Ascending aorta (tissue), 2 donors: ENCODE measurements around the gene KRTAP19-8. TPM values are rescaled to one million over a fixed set of nuclear protein-coding genes. Genes with fewer than 3 reads are reported as not detected.

Experiments used
- DNase-seq, 2 donors: peaks; one replicate each; pipeline ENCODE4 v3.0.0-alpha.2; 2019; ENCODE audit warnings: low spot score in 2 of 2
- H3K27ac ChIP-seq, 2 donors: fragments of 200-600 bp; sonication (generic); one replicate each; pipeline ENCODE4 v1.5.1; 2016 to 2017; ENCODE audit warnings: mild to moderate bottlenecking in 1 of 2
- H3K27me3 ChIP-seq: fragments of 200-600 bp; sonication (generic); one replicate; pipeline ENCODE4 v1.5.1; 2017
- H3K36me3 ChIP-seq, 2 donors: fragments of 200-600 bp; sonication (generic); one replicate each; pipeline ENCODE4 v1.5.1; 2016
- H3K4me1 ChIP-seq, 2 donors: fragments of 200-600 bp; sonication (generic); one replicate each; pipeline ENCODE4 v1.5.1; 2016 to 2017; ENCODE audit warnings: mild to moderate bottlenecking in 1 of 2
- H3K4me3 ChIP-seq, 2 donors: fragments of 200-600 bp; sonication (generic); one replicate each; pipeline ENCODE4 v1.5.1; 2016 to 2017; ENCODE audit warnings: mild to moderate bottlenecking in 1 of 2
- H3K9me3 ChIP-seq, 2 donors: fragments of 200-600 bp; sonication (generic); one replicate each; pipeline ENCODE4 v1.5.1; 2016
- CTCF ChIP-seq, 3 experiments: fragments of 200-600 bp in 2 of 3; fragments of 450-650 bp in 1 of 3; sonication (generic) in 2 of 3; IDR thresholded peaks; one replicate each; pipeline ENCODE4 v1.5.1; 2016 to 2019; ENCODE audit warnings: antibody characterized with exemption in 3 of 3, mild to moderate bottlenecking in 1 of 3, moderate library complexity in 1 of 3
- intact Hi-C: fragments of 100-400 bp; cut with DNase I; formaldehyde crosslinking; loops from one replicate; pipeline ENCODE4 v1.15.1; 2023
- total RNA-seq: library from RNA; depleted of rRNA; stranded (reverse); fragments of >200 nt; gene quantifications from one replicate; pipeline ENCODE4 v1.1.0, GENCODE V29; 2016

Gene KRTAP19-8
- total RNA-seq, 1 donor from 2014 or later = not detected

GRCh38 chr21:31045841-31046240 lies 7.6 kb upstream of the KRTAP19-8 start:
- intact Hi-C loops = no loop called here
- no peak overlapping the region for H3K4me3 ChIP-seq
- H3K9me3 ChIP-seq = no peaks in the 10 kb centered on the region
- H3K36me3 ChIP-seq = no peaks in the 10 kb centered on the region
- DNase-seq = no peak
- H3K4me1 ChIP-seq = no peaks in the 10 kb centered on the region
- no peak for TF ChIP-seq CTCF (IDR thresholded peaks at IDR 0.05)
- H3K27me3 ChIP-seq = no peaks in the 10 kb centered on the region
- no peak overlapping the region for H3K27ac ChIP-seq

GRCh38 chr21:31043471-31043870 lies 5.2 kb upstream of the KRTAP19-8 start:
- Histone ChIP-seq H3K4me1 (no peaks in the 10 kb centered on the region), H3K36me3 (no peaks in the 10 kb centered on the region), H3K9me3 (no peaks in the 10 kb centered on the region), H3K27ac (no peak overlapping the region), H3K27me3 (no peaks in the 10 kb centered on the region), H3K4me3 (no peak overlapping the region)
- TF ChIP-seq CTCF (IDR thresholded peaks at IDR 0.05) = no peak
- intact Hi-C loops = no loop called here
- no peak for DNase-seq

GRCh38 chr21:31042080-31042464 lies 3.8 kb upstream of the KRTAP19-8 start:
- no peaks in the 10 kb centered on the region for H3K9me3 ChIP-seq
- no peak overlapping the region for H3K4me3 ChIP-seq
- H3K27ac ChIP-seq = no peak overlapping the region
- H3K36me3 ChIP-seq = no peaks in the 10 kb centered on the region
- no peak for DNase-seq
- no peaks in the 10 kb centered on the region for H3K27me3 ChIP-seq
- H3K4me1 ChIP-seq = no peaks in the 10 kb centered on the region
- intact Hi-C loops = no loop called here
- no peak for TF ChIP-seq CTCF (IDR thresholded peaks at IDR 0.05)

- Histone ChIP-seq H3K36me3 (no peaks in the 10 kb centered on the region), H3K9me3 (no peaks in the 10 kb centered on the region), H3K4me3 (no peak overlapping the region), H3K27me3 (no peaks in the 10 kb centered on the region), H3K27ac (no peak overlapping the region), H3K4me1 (no peaks in the 10 kb centered on the region)
- no peak for TF ChIP-seq CTCF (IDR thresholded peaks at IDR 0.05)
- DNase-seq = no peak
- intact Hi-C loops = no loop called here
These were observed 3.2 kb upstream of the KRTAP19-8 start for GRCh38 chr21:31041295-31042079.

GRCh38 chr21:31034378-31034777 lies 3.9 kb downstream of the KRTAP19-8 start:
- no peaks in the 10 kb centered on the region for H3K4me1 ChIP-seq
- TF ChIP-seq CTCF (IDR thresholded peaks at IDR 0.05) = no peak
- no peak overlapping the region for H3K27ac ChIP-seq
- H3K36me3 ChIP-seq = no peaks in the 10 kb centered on the region
- no peaks in the 10 kb centered on the region for H3K27me3 ChIP-seq
- H3K9me3 ChIP-seq = no peaks in the 10 kb centered on the region
- no peak overlapping the region for H3K4me3 ChIP-seq
- intact Hi-C loops = no loop called here
- DNase-seq = no peak
